Measurements from ENCODE around the gene KRT13. TPM values are rescaled to one million over a fixed set of nuclear protein-coding genes. Genes with fewer than 3 reads are reported as not detected.
A peak's percentile ranks its signal among the peaks of the same experiment; 100 is the strongest.

Gene KRT13
- total RNA-seq, 1 donor from 2014 or later: not detected

DNA sequence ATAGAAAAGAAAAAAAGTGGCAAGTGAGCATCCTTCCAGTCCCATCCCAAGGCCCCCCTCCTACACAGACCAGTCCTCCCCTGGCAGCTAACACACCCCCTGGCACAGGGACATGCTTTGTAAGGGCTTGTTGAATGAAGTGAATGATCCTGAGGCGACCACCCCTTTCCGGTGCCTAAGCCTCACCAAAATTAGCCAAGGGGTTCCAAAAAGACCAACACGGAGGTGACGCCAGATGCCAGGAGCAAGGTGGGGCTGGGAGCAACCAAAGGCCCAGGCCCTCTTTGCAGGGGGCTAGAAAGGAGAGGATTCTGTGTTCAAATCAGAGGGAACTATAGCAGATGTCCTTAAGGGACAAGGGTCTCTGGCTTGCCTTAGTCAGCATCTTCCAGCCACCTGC, 30.0 kb downstream of the KRT13 start:
- Histone ChIP-seq H3K36me3 (ENCODE audit: control insufficient read depth in 3 of 3, insufficient read depth in 3 of 3, low read length in 3 of 3) (no peaks in the 10 kb centered on the region), H3K27ac (ENCODE audit: low read depth, low read length) (peak overlapping the region; percentile 36), H3K4me3 (ENCODE audit: low read length in 3 of 3) (no peak overlapping the region), H3K9ac (ENCODE audit: low read depth in 1 of 3, low read length in 3 of 3) (no peak overlapping the region), H3K4me1 (ENCODE audit: control insufficient read depth in 3 of 3, insufficient read depth in 3 of 3, low read length in 3 of 3) (peaks cover 0 to 11% (median 6%) of the 10 kb centered on the region in 3 donors), H3K9me3 (ENCODE audit: control insufficient read depth in 3 of 3, low read length in 3 of 3) (no peaks in the 10 kb centered on the region), H3K27me3 (ENCODE audit: control insufficient read depth in 3 of 3, insufficient read depth in 3 of 3, low read length in 3 of 3) (no peaks in the 10 kb centered on the region)

DNA sequence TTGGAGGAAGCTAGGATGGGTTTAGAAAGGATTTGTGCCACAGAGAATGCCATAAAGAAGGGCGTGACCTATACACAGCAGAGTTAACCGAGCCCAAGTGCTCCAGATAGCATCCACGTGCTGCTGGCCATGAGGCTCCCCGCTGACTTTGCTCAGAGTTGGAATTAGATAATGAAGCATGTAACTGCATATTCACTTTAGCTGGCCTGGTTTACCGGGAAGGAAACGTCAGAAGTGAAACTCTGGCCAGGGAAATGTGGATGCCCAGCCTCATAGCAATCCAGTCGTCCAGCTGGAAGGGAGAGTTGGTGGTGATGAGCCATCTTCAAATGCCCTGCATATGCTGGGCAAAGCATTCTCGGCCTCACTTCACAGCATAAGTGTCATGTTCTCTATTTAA, 30.5 kb downstream of the KRT13 start:
- peaks cover 0 to 11% (median 6%) of the 10 kb centered on the region in 3 donors for H3K4me1 ChIP-seq (ENCODE audit: control insufficient read depth in 3 of 3, insufficient read depth in 3 of 3, low read length in 3 of 3)
- H3K27ac ChIP-seq (ENCODE audit: low read depth, low read length): peak overlapping the region; percentile 36

DNA sequence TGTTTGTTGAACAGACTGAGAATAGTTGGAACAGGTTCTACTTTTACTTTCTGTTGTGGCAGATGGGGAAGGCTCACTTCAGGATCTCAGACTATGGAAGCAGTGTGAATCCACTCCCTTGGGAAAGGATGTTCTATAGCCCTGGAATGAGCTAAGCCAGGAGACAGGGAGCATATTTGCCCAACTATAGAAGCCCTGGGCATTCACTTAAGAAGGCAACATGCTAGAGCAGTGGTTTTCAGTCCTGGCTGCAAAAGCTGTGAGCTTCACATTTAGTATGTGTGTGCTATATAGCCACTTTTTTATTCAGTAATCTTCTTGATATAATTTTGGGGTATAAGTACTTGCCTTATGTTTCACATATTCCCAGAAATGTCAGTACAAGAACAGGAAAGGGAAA, 37.1 kb downstream of the KRT13 start:
- Histone ChIP-seq H3K27ac (ENCODE audit: low read depth, low read length) (no peak overlapping the region), H3K9me3 (ENCODE audit: control insufficient read depth in 3 of 3, low read length in 3 of 3) (peaks cover 0 to 2% (median 0%) of the 10 kb centered on the region in 3 donors), H3K27me3 (ENCODE audit: control insufficient read depth in 3 of 3, insufficient read depth in 3 of 3, low read length in 3 of 3) (peaks cover 0 to 11% (median 0%) of the 10 kb centered on the region in 3 donors), H3K9ac (ENCODE audit: low read depth in 1 of 3, low read length in 3 of 3) (no peak overlapping the region), H3K4me1 (ENCODE audit: control insufficient read depth in 3 of 3, insufficient read depth in 3 of 3, low read length in 3 of 3) (peaks cover 8 to 12% (median 9%) of the 10 kb centered on the region in 3 donors), H3K36me3 (ENCODE audit: control insufficient read depth in 3 of 3, insufficient read depth in 3 of 3, low read length in 3 of 3) (no peaks in the 10 kb centered on the region), H3K4me3 (ENCODE audit: low read length in 3 of 3) (no peak overlapping the region)

More for the DNA sequence above, 30.5 kb downstream of the KRT13 start:
- Histone ChIP-seq H3K4me3 (ENCODE audit: low read length in 3 of 3) (no peak overlapping the region), H3K36me3 (ENCODE audit: control insufficient read depth in 3 of 3, insufficient read depth in 3 of 3, low read length in 3 of 3) (no peaks in the 10 kb centered on the region), H3K9me3 (ENCODE audit: control insufficient read depth in 3 of 3, low read length in 3 of 3) (no peaks in the 10 kb centered on the region), H3K27me3 (ENCODE audit: control insufficient read depth in 3 of 3, insufficient read depth in 3 of 3, low read length in 3 of 3) (no peaks in the 10 kb centered on the region), H3K9ac (ENCODE audit: low read depth in 1 of 3, low read length in 3 of 3) (no peak overlapping the region)

GRCh38 chr17:41467561-41467960, 37.9 kb downstream of the KRT13 start:
- H3K9me3 ChIP-seq (ENCODE audit: control insufficient read depth in 3 of 3, low read length in 3 of 3): peaks cover 0 to 2% (median 0%) of the 10 kb centered on the region in 3 donors
- H3K36me3 ChIP-seq (ENCODE audit: control insufficient read depth in 3 of 3, insufficient read depth in 3 of 3, low read length in 3 of 3): no peaks in the 10 kb centered on the region
- no peak overlapping the region for H3K9ac ChIP-seq (ENCODE audit: low read depth in 1 of 3, low read length in 3 of 3)
- peaks cover 8 to 12% (median 11%) of the 10 kb centered on the region in 3 donors for H3K4me1 ChIP-seq (ENCODE audit: control insufficient read depth in 3 of 3, insufficient read depth in 3 of 3, low read length in 3 of 3)
- no peak overlapping the region for H3K27ac ChIP-seq (ENCODE audit: low read depth, low read length)
- H3K27me3 ChIP-seq (ENCODE audit: control insufficient read depth in 3 of 3, insufficient read depth in 3 of 3, low read length in 3 of 3): peaks cover 0 to 11% (median 0%) of the 10 kb centered on the region in 3 donors
- no peak overlapping the region for H3K4me3 ChIP-seq (ENCODE audit: low read length in 3 of 3)

DNA sequence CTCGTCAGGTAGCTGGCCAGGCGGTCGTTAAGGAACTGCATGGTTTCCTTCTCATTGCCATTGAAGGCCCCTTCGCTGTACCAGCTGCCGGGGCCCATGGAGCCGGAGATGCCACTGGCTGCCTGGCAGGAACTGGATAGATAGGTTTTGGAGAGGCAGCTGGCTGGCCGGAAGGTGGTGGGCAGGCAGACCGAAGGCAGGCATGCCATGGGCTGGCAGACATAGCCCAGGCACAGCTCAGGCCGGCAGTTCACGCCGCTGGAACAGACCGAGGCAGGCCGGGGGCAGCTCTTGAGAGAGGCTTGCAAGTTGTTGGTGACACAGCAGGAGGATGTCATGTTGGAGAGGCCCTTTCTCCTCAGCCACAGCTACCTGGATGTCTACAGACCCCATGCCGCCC, 38.4 kb downstream of the KRT13 start, which contains the start of gene KRT32:
TSS of gene KRT32 (minus strand) at position 399 of the 400 bp plus-strand sequence. CDS start at position 338, 61 bp downstream.
- Histone ChIP-seq H3K27me3 (ENCODE audit: control insufficient read depth in 3 of 3, insufficient read depth in 3 of 3, low read length in 3 of 3) (peaks cover 0 to 14% (median 0%) of the 10 kb centered on the region in 3 donors), H3K9me3 (ENCODE audit: control insufficient read depth in 3 of 3, low read length in 3 of 3) (peaks cover 0 to 2% (median 0%) of the 10 kb centered on the region in 3 donors), H3K27ac (ENCODE audit: low read depth, low read length) (no peak within 1 kb of the TSS), H3K4me3 (ENCODE audit: low read length in 3 of 3) (no peak within 1 kb of the TSS), H3K9ac (ENCODE audit: low read depth in 1 of 3, low read length in 3 of 3) (no peak within 1 kb of the TSS), H3K36me3 (ENCODE audit: control insufficient read depth in 3 of 3, insufficient read depth in 3 of 3, low read length in 3 of 3) (no peaks in the 10 kb centered on the region), H3K4me1 (ENCODE audit: control insufficient read depth in 3 of 3, insufficient read depth in 3 of 3, low read length in 3 of 3) (peaks cover 8 to 14% (median 12%) of the 10 kb centered on the region in 3 donors)

- peak overlapping the region in 1 of 3 donors; percentile 54 for H3K9ac ChIP-seq (ENCODE audit: low read depth in 1 of 3, low read length in 3 of 3)
- peaks cover 0 to 2% (median 0%) of the 10 kb centered on the region in 3 donors for H3K9me3 ChIP-seq (ENCODE audit: control insufficient read depth in 3 of 3, low read length in 3 of 3)
- no peak overlapping the region for H3K4me3 ChIP-seq (ENCODE audit: low read length in 3 of 3)
- peaks cover 0 to 14% (median 3%) of the 10 kb centered on the region in 3 donors for H3K27me3 ChIP-seq (ENCODE audit: control insufficient read depth in 3 of 3, insufficient read depth in 3 of 3, low read length in 3 of 3)
- H3K36me3 ChIP-seq (ENCODE audit: control insufficient read depth in 3 of 3, insufficient read depth in 3 of 3, low read length in 3 of 3): no peaks in the 10 kb centered on the region
- peaks cover 8 to 14% (median 12%) of the 10 kb centered on the region in 3 donors for H3K4me1 ChIP-seq (ENCODE audit: control insufficient read depth in 3 of 3, insufficient read depth in 3 of 3, low read length in 3 of 3)
- H3K27ac ChIP-seq (ENCODE audit: low read depth, low read length): no peak overlapping the region
Measured at GRCh38 chr17:41464682-41465081, 40.7 kb downstream of the KRT13 start.

- no peaks in the 10 kb centered on the region for H3K36me3 ChIP-seq (ENCODE audit: control insufficient read depth in 3 of 3, insufficient read depth in 3 of 3, low read length in 3 of 3)
- peak overlapping the region in 1 of 3 donors; percentile 13 for H3K4me3 ChIP-seq (ENCODE audit: low read length in 3 of 3)
- H3K9ac ChIP-seq (ENCODE audit: low read depth in 1 of 3, low read length in 3 of 3): peak overlapping the region in 1 of 3 donors; percentile 54
- peaks cover 0 to 2% (median 0%) of the 10 kb centered on the region in 3 donors for H3K9me3 ChIP-seq (ENCODE audit: control insufficient read depth in 3 of 3, low read length in 3 of 3)
- no peak overlapping the region for H3K27ac ChIP-seq (ENCODE audit: low read depth, low read length)
- H3K4me1 ChIP-seq (ENCODE audit: control insufficient read depth in 3 of 3, insufficient read depth in 3 of 3, low read length in 3 of 3): peaks cover 8 to 14% (median 12%) of the 10 kb centered on the region in 3 donors
- H3K27me3 ChIP-seq (ENCODE audit: control insufficient read depth in 3 of 3, insufficient read depth in 3 of 3, low read length in 3 of 3): peaks cover 0 to 14% (median 3%) of the 10 kb centered on the region in 3 donors
Measured at GRCh38 chr17:41464173-41464572, 41.2 kb downstream of the KRT13 start.

GRCh38 chr17:41463746-41464145, 41.7 kb downstream of the KRT13 start:
- Histone ChIP-seq H3K9me3 (ENCODE audit: control insufficient read depth in 3 of 3, low read length in 3 of 3) (peaks cover 0 to 2% (median 0%) of the 10 kb centered on the region in 3 donors), H3K36me3 (ENCODE audit: control insufficient read depth in 3 of 3, insufficient read depth in 3 of 3, low read length in 3 of 3) (no peaks in the 10 kb centered on the region), H3K4me1 (ENCODE audit: control insufficient read depth in 3 of 3, insufficient read depth in 3 of 3, low read length in 3 of 3) (peaks cover 8 to 14% (median 12%) of the 10 kb centered on the region in 3 donors), H3K27ac (ENCODE audit: low read depth, low read length) (no peak overlapping the region), H3K27me3 (ENCODE audit: control insufficient read depth in 3 of 3, insufficient read depth in 3 of 3, low read length in 3 of 3) (peaks cover 0 to 14% (median 3%) of the 10 kb centered on the region in 3 donors), H3K9ac (ENCODE audit: low read depth in 1 of 3, low read length in 3 of 3) (no peak overlapping the region), H3K4me3 (ENCODE audit: low read length in 3 of 3) (no peak overlapping the region)

DNA sequence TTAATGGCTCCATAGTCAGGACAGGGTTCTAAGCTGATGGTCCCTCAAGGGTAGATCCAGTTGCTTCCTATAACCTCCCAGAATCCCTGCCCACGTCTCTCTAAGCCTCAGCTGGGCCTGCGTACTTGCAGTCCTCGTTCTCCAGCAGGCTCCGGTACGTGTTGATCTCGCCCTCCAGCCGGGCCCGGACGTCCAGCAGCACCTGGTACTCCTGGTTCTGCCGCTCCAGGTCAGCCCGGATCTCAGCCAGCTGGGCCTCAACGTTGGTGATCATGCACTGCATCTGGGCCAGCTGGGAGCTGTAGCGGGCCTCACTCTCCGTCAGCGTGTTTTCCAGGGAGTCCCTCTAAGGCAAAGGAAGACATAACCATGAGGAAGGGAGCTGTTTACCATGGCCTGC, 42.7 kb downstream of the KRT13 start:
- H3K4me1 ChIP-seq (ENCODE audit: control insufficient read depth in 3 of 3, insufficient read depth in 3 of 3, low read length in 3 of 3): peaks cover 8 to 14% (median 12%) of the 10 kb centered on the region in 3 donors
- no peak overlapping the region for H3K27ac ChIP-seq (ENCODE audit: low read depth, low read length)
- H3K9me3 ChIP-seq (ENCODE audit: control insufficient read depth in 3 of 3, low read length in 3 of 3): no peaks in the 10 kb centered on the region
- H3K4me3 ChIP-seq (ENCODE audit: low read length in 3 of 3): no peak overlapping the region
- H3K9ac ChIP-seq (ENCODE audit: low read depth in 1 of 3, low read length in 3 of 3): no peak overlapping the region
- no peaks in the 10 kb centered on the region for H3K36me3 ChIP-seq (ENCODE audit: control insufficient read depth in 3 of 3, insufficient read depth in 3 of 3, low read length in 3 of 3)
- peaks cover 0 to 19% (median 3%) of the 10 kb centered on the region in 3 donors for H3K27me3 ChIP-seq (ENCODE audit: control insufficient read depth in 3 of 3, insufficient read depth in 3 of 3, low read length in 3 of 3)

DNA sequence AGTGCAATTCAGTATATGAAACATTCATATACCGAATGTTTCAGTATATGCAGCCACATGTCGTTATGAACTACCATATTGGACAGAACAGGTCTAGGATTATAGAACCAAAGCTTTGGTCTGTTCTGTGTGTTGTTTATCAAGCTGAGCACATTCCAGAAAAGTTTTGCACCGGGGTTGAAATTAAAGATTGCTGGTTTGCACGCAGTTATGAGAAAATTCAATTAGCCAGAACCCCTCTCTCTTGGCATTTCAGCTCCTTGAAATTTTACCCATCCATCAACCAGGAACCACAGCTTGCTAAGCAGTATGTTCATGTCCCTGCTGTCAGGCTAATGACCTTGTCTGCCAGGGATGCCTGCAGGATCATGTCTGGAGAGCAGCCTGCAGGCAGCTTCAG, 47.7 kb downstream of the KRT13 start:
- Histone ChIP-seq H3K36me3 (ENCODE audit: control insufficient read depth in 3 of 3, insufficient read depth in 3 of 3, low read length in 3 of 3) (no peaks in the 10 kb centered on the region), H3K27ac (ENCODE audit: low read depth, low read length) (no peak overlapping the region), H3K9me3 (ENCODE audit: control insufficient read depth in 3 of 3, low read length in 3 of 3) (no peaks in the 10 kb centered on the region), H3K4me1 (ENCODE audit: control insufficient read depth in 3 of 3, insufficient read depth in 3 of 3, low read length in 3 of 3) (peaks cover 0 to 4% (median 0%) of the 10 kb centered on the region in 3 donors), H3K27me3 (ENCODE audit: control insufficient read depth in 3 of 3, insufficient read depth in 3 of 3, low read length in 3 of 3) (peaks cover 0 to 13% (median 3%) of the 10 kb centered on the region in 3 donors), H3K9ac (ENCODE audit: low read depth in 1 of 3, low read length in 3 of 3) (no peak overlapping the region), H3K4me3 (ENCODE audit: low read length in 3 of 3) (no peak overlapping the region)

All from skeletal muscle tissue (tissue), 4 donors.